ENCODE results near the gene VAV1. TPM values are rescaled to one million over a fixed set of nuclear protein-coding genes. Genes with fewer than 3 reads are reported as not detected.
A peak's percentile ranks its signal among the peaks of the same experiment; 100 is the strongest.

Gene VAV1
- total and polyA plus RNA-seq, 4 donors, result 1.9 to 20.1 (median 9.1) TPM

GRCh38 chr19:6730153-6730804, 42.2 kb upstream of the VAV1 start:
- Histone ChIP-seq H3K9me3 (ENCODE audit: control insufficient read depth, low read length) (no peaks in the 10 kb centered on the region), H3K36me3 (ENCODE audit: control insufficient read depth in 1 of 2, insufficient read depth in 2 of 2, low read length in 1 of 2) (peaks cover 0 to 3% of the 10 kb centered on the region in 2 donors), H3K4me1 (ENCODE audit: control insufficient read depth in 1 of 2, insufficient read depth in 2 of 2, low read length in 2 of 2) (no peaks in the 10 kb centered on the region), H3K27me3 (ENCODE audit: control insufficient read depth in 1 of 2, insufficient read depth in 2 of 2, low read length in 1 of 2) (no peaks in the 10 kb centered on the region), H3K4me3 (ENCODE audit: low read length in 2 of 2) (no peak overlapping the region), H3K27ac (ENCODE audit: low read depth in 1 of 2, low read length in 2 of 2) (no peak overlapping the region)
- WGBS, 2 donors, result 52 to 58% methylated on average over 19 to 27 of the region's 27 CpGs
- DNase-seq, result peak; percentile 84 to 91
- intact Hi-C loops (cut with DNase I), result loop anchor here in 1 of 2 donors (10.0 kb wide), 2 partner anchors 95 to 205 kb away; no protein-coding TSS in a partner anchor
- peak; percentile 81 for ATAC-seq (ENCODE audit: low FRiP score)

- ATAC-seq (ENCODE audit: low FRiP score), result no peak
- WGBS, 2 donors, result 88 to 89% methylated on average over 30 of the region's 30 CpGs
- Histone ChIP-seq H3K4me3 (ENCODE audit: low read length in 2 of 2) (no peak overlapping the region), H3K27ac (ENCODE audit: low read depth in 1 of 2, low read length in 2 of 2) (no peak overlapping the region), H3K9me3 (ENCODE audit: control insufficient read depth, low read length) (no peaks in the 10 kb centered on the region), H3K4me1 (ENCODE audit: control insufficient read depth in 1 of 2, insufficient read depth in 2 of 2, low read length in 2 of 2) (no peaks in the 10 kb centered on the region), H3K27me3 (ENCODE audit: control insufficient read depth in 1 of 2, insufficient read depth in 2 of 2, low read length in 1 of 2) (no peaks in the 10 kb centered on the region), H3K36me3 (ENCODE audit: control insufficient read depth in 1 of 2, insufficient read depth in 2 of 2, low read length in 1 of 2) (peaks cover 0 to 3% of the 10 kb centered on the region in 2 donors)
- no peak for DNase-seq
- intact Hi-C loops (cut with DNase I), result loop anchor here in 1 of 2 donors (10.0 kb wide), 2 partner anchors 96 to 206 kb away; no protein-coding TSS in a partner anchor
Observed at GRCh38 chr19:6730941-6731670, 41.4 kb upstream of the VAV1 start.

GRCh38 chr19:6731822-6732221, 40.7 kb upstream of the VAV1 start:
- Histone ChIP-seq H3K4me3 (ENCODE audit: low read length in 2 of 2) (no peak overlapping the region), H3K4me1 (ENCODE audit: control insufficient read depth in 1 of 2, insufficient read depth in 2 of 2, low read length in 2 of 2) (no peaks in the 10 kb centered on the region), H3K9me3 (ENCODE audit: control insufficient read depth, low read length) (no peaks in the 10 kb centered on the region), H3K27me3 (ENCODE audit: control insufficient read depth in 1 of 2, insufficient read depth in 2 of 2, low read length in 1 of 2) (no peaks in the 10 kb centered on the region), H3K27ac (ENCODE audit: low read depth in 1 of 2, low read length in 2 of 2) (no peak overlapping the region), H3K36me3 (ENCODE audit: control insufficient read depth in 1 of 2, insufficient read depth in 2 of 2, low read length in 1 of 2) (peaks cover 0 to 3% of the 10 kb centered on the region in 2 donors)
- no peak for DNase-seq
- intact Hi-C loops (cut with DNase I), result loop anchor here in 1 of 2 donors (10.0 kb wide), 2 partner anchors 97 to 207 kb away; no protein-coding TSS in a partner anchor
- no peak for ATAC-seq (ENCODE audit: low FRiP score)
- 91 to 92% methylated on average over 18 to 22 of the region's 22 CpGs for WGBS, 2 donors

GRCh38 chr19:6732803-6733337, 39.6 kb upstream of the VAV1 start:
- no peak overlapping the region for H3K27ac ChIP-seq (ENCODE audit: low read depth in 1 of 2, low read length in 2 of 2)
- peaks cover 0 to 3% of the 10 kb centered on the region in 2 donors for H3K36me3 ChIP-seq (ENCODE audit: control insufficient read depth in 1 of 2, insufficient read depth in 2 of 2, low read length in 1 of 2)
- WGBS, 2 donors, result 91 to 93% methylated on average over 21 of the region's 21 CpGs
- no peaks in the 10 kb centered on the region for H3K9me3 ChIP-seq (ENCODE audit: control insufficient read depth, low read length)
- no peaks in the 10 kb centered on the region for H3K4me1 ChIP-seq (ENCODE audit: control insufficient read depth in 1 of 2, insufficient read depth in 2 of 2, low read length in 2 of 2)
- H3K4me3 ChIP-seq (ENCODE audit: low read length in 2 of 2), result no peak overlapping the region
- intact Hi-C loops (cut with DNase I), result loop anchor here in 1 of 2 donors (10.0 kb wide), 2 partner anchors 98 to 208 kb away; no protein-coding TSS in a partner anchor
- DNase-seq (peak in 1 of 2 donors; percentile 43), ATAC-seq (ENCODE audit: low FRiP score) (no peak)
- H3K27me3 ChIP-seq (ENCODE audit: control insufficient read depth in 1 of 2, insufficient read depth in 2 of 2, low read length in 1 of 2), result no peaks in the 10 kb centered on the region

GRCh38 chr19:6733338-6734095, 39.0 kb upstream of the VAV1 start:
- no peak overlapping the region for H3K27ac ChIP-seq (ENCODE audit: low read depth in 1 of 2, low read length in 2 of 2)
- peaks cover 0 to 3% of the 10 kb centered on the region in 2 donors for H3K36me3 ChIP-seq (ENCODE audit: control insufficient read depth in 1 of 2, insufficient read depth in 2 of 2, low read length in 1 of 2)
- 89 to 91% methylated on average over 29 of the region's 29 CpGs for WGBS, 2 donors
- intact Hi-C loops (cut with DNase I), result loop anchor here in 1 of 2 donors (10.0 kb wide), 2 partner anchors 99 to 209 kb away; no protein-coding TSS in a partner anchor
- no peak overlapping the region for H3K4me3 ChIP-seq (ENCODE audit: low read length in 2 of 2)
- no peaks in the 10 kb centered on the region for H3K9me3 ChIP-seq (ENCODE audit: control insufficient read depth, low read length)
- H3K27me3 ChIP-seq (ENCODE audit: control insufficient read depth in 1 of 2, insufficient read depth in 2 of 2, low read length in 1 of 2), result no peaks in the 10 kb centered on the region
- DNase-seq, result no peak
- ATAC-seq (ENCODE audit: low FRiP score), result no peak
- no peaks in the 10 kb centered on the region for H3K4me1 ChIP-seq (ENCODE audit: control insufficient read depth in 1 of 2, insufficient read depth in 2 of 2, low read length in 2 of 2)

- Histone ChIP-seq H3K36me3 (ENCODE audit: control insufficient read depth in 1 of 2, insufficient read depth in 2 of 2, low read length in 1 of 2) (peaks cover 0 to 3% of the 10 kb centered on the region in 2 donors), H3K27me3 (ENCODE audit: control insufficient read depth in 1 of 2, insufficient read depth in 2 of 2, low read length in 1 of 2) (no peaks in the 10 kb centered on the region), H3K27ac (ENCODE audit: low read depth in 1 of 2, low read length in 2 of 2) (no peak overlapping the region), H3K4me3 (ENCODE audit: low read length in 2 of 2) (no peak overlapping the region), H3K4me1 (ENCODE audit: control insufficient read depth in 1 of 2, insufficient read depth in 2 of 2, low read length in 2 of 2) (no peaks in the 10 kb centered on the region), H3K9me3 (ENCODE audit: control insufficient read depth, low read length) (no peaks in the 10 kb centered on the region)
- intact Hi-C loops (cut with DNase I), result loop anchor here in 1 of 2 donors (10.0 kb wide), 2 partner anchors 99 to 209 kb away; no protein-coding TSS in a partner anchor
- 71 to 73% methylated on average over 20 of the region's 20 CpGs for WGBS, 2 donors
- DNase-seq, result no peak
- no peak for ATAC-seq (ENCODE audit: low FRiP score)
Observed at GRCh38 chr19:6734096-6734696, 38.3 kb upstream of the VAV1 start.

GRCh38 chr19:6735181-6735911, 37.2 kb upstream of the VAV1 start:
- Histone ChIP-seq H3K4me1 (ENCODE audit: control insufficient read depth in 1 of 2, insufficient read depth in 2 of 2, low read length in 2 of 2) (no peaks in the 10 kb centered on the region), H3K36me3 (ENCODE audit: control insufficient read depth in 1 of 2, insufficient read depth in 2 of 2, low read length in 1 of 2) (peaks cover 0 to 3% of the 10 kb centered on the region in 2 donors), H3K9me3 (ENCODE audit: control insufficient read depth, low read length) (no peaks in the 10 kb centered on the region), H3K27ac (ENCODE audit: low read depth in 1 of 2, low read length in 2 of 2) (no peak overlapping the region), H3K4me3 (ENCODE audit: low read length in 2 of 2) (no peak overlapping the region), H3K27me3 (ENCODE audit: control insufficient read depth in 1 of 2, insufficient read depth in 2 of 2, low read length in 1 of 2) (no peaks in the 10 kb centered on the region)
- intact Hi-C loops (cut with DNase I), result loop anchor here in 1 of 2 donors (5.0 to 10.0 kb wide), 3 partner anchors 101 to 273 kb away; partner anchors contain the start of gene CRB3
- no peak for ATAC-seq (ENCODE audit: low FRiP score)
- WGBS, 2 donors, result 75 to 77% methylated on average over 15 of the region's 15 CpGs
- DNase-seq, result no peak
